Right cardiac atrium (tissue), 5 donors: Measurements from ENCODE around the gene SCGB2B2. TPM values are rescaled to one million over a fixed set of nuclear protein-coding genes. Genes with fewer than 3 reads are reported as not detected.
"Not testable (repeated sequence)": the region's sequence is repeated elsewhere in the genome, so short reads cannot be mapped to it uniquely, and the experiment has no call there.

Experiments used
- ATAC-seq, 2 donors: fragments of 200-7000 bp; cut with Tn5 transposase; one replicate each; pipeline versions ENCODE4 v1.8.0 to v1.9.1; 2020; ENCODE audit warnings: moderate library complexity in 2 of 2, mild to moderate bottlenecking in 1 of 2
- DNase-seq, 3 donors: peaks; one replicate each; pipeline ENCODE4 v3.0.0-alpha.2; 2020
- H3K27ac ChIP-seq: one replicate; pipeline ENCODE4 v1.5.1; 2013; ENCODE audit warnings: mild to moderate bottlenecking, low read length, control low read depth, moderate library complexity
- H3K27me3 ChIP-seq: one replicate; pipeline ENCODE4 v1.6.1; 2013; ENCODE audit not compliant: control insufficient read depth, insufficient read depth
- H3K4me1 ChIP-seq: one replicate; pipeline ENCODE4 v1.6.1; 2013; ENCODE audit warnings: low read length; ENCODE audit not compliant: control insufficient read depth, insufficient read depth
- H3K4me3 ChIP-seq: one replicate; pipeline ENCODE4 v1.5.1; 2013; ENCODE audit warnings: low read length, control low read depth
- H3K9me3 ChIP-seq: one replicate; pipeline ENCODE4 v1.6.1; 2013; ENCODE audit warnings: low read length; ENCODE audit not compliant: control insufficient read depth
- WGBS: extraction: QIAGEN DNeasy Blood & Tissue Kit; methylation state at CpG from one replicate; pipeline ENCODE4 v1.1.7; 2013; 5-methylcytosine and 5-hydroxymethylcytosine counted together
- intact Hi-C, 4 donors: fragments of 100-400 bp; cut with DNase I; formaldehyde crosslinking; loops; one replicate each; pipeline versions ENCODE4 v1.11.0 to v1.14.0; 2022 to 2023
- polyA plus RNA-seq: library from polyadenylated mRNA; stranded (reverse); fragments of 200-250 nt; gene quantifications from one replicate; pipeline ENCODE4 v1.2.3, GENCODE V29; 2013
- total RNA-seq, 4 donors: library from RNA; stranded (reverse); fragmentation: NEBNext Ultra II Directional; extraction: Animal tissue kit (Norgen Biotek cat#: 25700); gene quantifications; one replicate each; pipeline ENCODE4 v1.2.1, GENCODE V29; 2021
- donor health status: healthy with polysubstance abuse.
- donor health status: DM: no; HTN: yes; CAD: no.
- donor health status: DM: no; HTN: no; CAD: no.
- donor health status: DM: no; HTN: yes; CAD: no; lungs with severe emphysema.
- donor health status: DM: yes; HTN: yes; CAD: no.

SCGB2B2 gene
- total and polyA plus RNA-seq, 5 donors = 0.37 to 0.72 (median 0.59) TPM

- no peak overlapping the region for H3K27ac ChIP-seq
- H3K9me3 ChIP-seq = no peaks in the 10 kb centered on the region
- intact Hi-C loops = no loop called here
- no peaks in the 10 kb centered on the region for H3K4me1 ChIP-seq
- WGBS = 62% methylated on average over 1 of the region's 1 CpG
- DNase-seq = no peak
- H3K27me3 ChIP-seq = no peaks in the 10 kb centered on the region
- ATAC-seq = no peak
- no peak overlapping the region for H3K4me3 ChIP-seq
Observed at GRCh38 chr19:34688592-34688991, 11.6 kb upstream of the SCGB2B2 start.

GRCh38 chr19:34687348-34687747 lies 10.4 kb upstream of the SCGB2B2 start:
- Histone ChIP-seq H3K4me1 (no peaks in the 10 kb centered on the region), H3K27ac (no peak overlapping the region), H3K4me3 (no peak overlapping the region), H3K9me3 (no peaks in the 10 kb centered on the region), H3K27me3 (no peaks in the 10 kb centered on the region)
- intact Hi-C loops = no loop called here
- DNase-seq (no peak), ATAC-seq (no peak)
- 92% methylated on average over 2 of the region's 2 CpGs for WGBS

DNA sequence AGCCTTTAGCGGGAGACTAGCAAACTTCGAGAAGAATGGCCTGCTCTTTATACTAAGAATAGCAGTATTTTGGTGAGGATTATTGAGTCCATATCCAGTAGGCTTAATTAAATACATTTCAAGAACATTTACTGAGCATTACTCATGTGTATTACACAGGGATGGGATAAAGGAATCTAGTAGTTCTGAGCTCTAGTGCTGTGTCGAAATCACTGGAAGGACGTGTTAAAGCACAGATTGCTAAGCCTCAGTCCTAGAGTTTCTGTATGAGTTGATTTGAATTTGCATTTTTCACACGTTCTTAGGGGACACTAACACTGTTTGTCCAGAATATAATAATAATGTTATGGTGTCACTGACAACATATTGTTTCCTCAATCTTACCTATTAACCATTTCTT lies 9.5 kb upstream of the SCGB2B2 start:
- ATAC-seq = no peak
- no peaks in the 10 kb centered on the region for H3K4me1 ChIP-seq
- intact Hi-C loops = no loop called here
- DNase-seq = no peak
- H3K27me3 ChIP-seq = no peaks in the 10 kb centered on the region
- no peak overlapping the region for H3K4me3 ChIP-seq
- H3K27ac ChIP-seq = no peak overlapping the region
- WGBS = 93% methylated on average over 5 of the region's 5 CpGs
- H3K9me3 ChIP-seq = peaks cover 2% of the 10 kb centered on the region

GRCh38 chr19:34685266-34685665 lies 8.3 kb upstream of the SCGB2B2 start:
- ATAC-seq, intact Hi-C loops, H3K4me3 ChIP-seq, DNase-seq, H3K4me1 ChIP-seq, H3K27ac ChIP-seq, H3K9me3 ChIP-seq, H3K27me3 ChIP-seq: not testable (repeated sequence)
- 79% methylated on average over 5 of the region's 5 CpGs for WGBS

- Histone ChIP-seq H3K9me3 (peaks cover 2% of the 10 kb centered on the region), H3K27me3 (no peaks in the 10 kb centered on the region), H3K4me1 (peaks cover 2% of the 10 kb centered on the region), H3K27ac (no peak overlapping the region), H3K4me3 (no peak overlapping the region)
- DNase-seq (no peak), ATAC-seq (no peak)
- 98% methylated on average over 9 of the region's 9 CpGs for WGBS
- intact Hi-C loops = no loop called here
Observed at GRCh38 chr19:34681478-34681877, 4.5 kb upstream of the SCGB2B2 start.

DNA sequence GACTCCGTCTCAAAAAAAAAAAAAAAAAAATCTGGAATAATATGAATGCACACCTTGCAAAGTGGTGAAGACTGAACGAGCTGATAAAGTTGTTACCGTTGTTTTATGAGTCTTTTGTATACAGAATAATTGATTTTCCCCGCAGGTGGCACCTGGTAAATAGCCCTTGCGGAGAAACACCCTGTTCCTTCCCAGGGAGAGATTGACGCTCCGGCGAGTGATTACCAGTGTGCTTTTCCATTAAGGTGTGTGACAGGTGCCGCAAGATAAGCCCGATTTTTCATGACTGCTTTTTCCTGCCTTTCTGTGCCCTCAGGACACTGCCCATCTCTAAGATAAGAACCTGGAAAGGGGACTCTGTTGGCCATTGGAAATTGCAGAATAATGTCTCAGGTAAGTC lies 1.5 kb upstream of the SCGB2B2 start:
- intact Hi-C loops = no loop called here
- DNase-seq (no peak), ATAC-seq (no peak)
- Histone ChIP-seq H3K27ac (no peak overlapping the region), H3K9me3 (peaks cover 2% of the 10 kb centered on the region), H3K4me3 (peak overlapping the region; percentile 78), H3K27me3 (no peaks in the 10 kb centered on the region), H3K4me1 (peaks cover 2% of the 10 kb centered on the region)
- WGBS = 47% methylated on average over 10 of the region's 10 CpGs

DNA sequence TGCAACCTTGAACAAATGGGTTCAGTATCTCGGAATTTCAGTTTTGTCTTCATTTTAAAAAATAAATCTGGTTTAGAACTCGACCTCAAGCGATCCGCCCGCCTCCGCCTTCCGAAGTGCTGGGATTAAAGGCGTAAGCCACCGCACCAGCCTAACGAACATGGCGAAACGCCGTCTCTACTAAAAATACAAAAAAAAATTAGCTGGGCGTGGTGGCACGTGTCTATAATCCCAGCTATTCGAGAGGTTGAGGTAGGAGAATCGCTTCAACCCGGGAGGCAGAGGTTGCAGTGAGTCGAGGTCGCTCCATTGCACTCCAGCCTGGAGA lies 1.1 kb upstream of the SCGB2B2 start:
- 2% methylated on average over 20 of the region's 20 CpGs for WGBS
- Histone ChIP-seq H3K4me3 (peak overlapping the region; percentile 78), H3K4me1 (peaks cover 2% of the 10 kb centered on the region), H3K27ac (peak overlapping the region; percentile 99), H3K9me3 (peaks cover 2% of the 10 kb centered on the region), H3K27me3 (no peaks in the 10 kb centered on the region)
- ATAC-seq (no peak), DNase-seq (no peak)
- intact Hi-C loops = no loop called here

DNA sequence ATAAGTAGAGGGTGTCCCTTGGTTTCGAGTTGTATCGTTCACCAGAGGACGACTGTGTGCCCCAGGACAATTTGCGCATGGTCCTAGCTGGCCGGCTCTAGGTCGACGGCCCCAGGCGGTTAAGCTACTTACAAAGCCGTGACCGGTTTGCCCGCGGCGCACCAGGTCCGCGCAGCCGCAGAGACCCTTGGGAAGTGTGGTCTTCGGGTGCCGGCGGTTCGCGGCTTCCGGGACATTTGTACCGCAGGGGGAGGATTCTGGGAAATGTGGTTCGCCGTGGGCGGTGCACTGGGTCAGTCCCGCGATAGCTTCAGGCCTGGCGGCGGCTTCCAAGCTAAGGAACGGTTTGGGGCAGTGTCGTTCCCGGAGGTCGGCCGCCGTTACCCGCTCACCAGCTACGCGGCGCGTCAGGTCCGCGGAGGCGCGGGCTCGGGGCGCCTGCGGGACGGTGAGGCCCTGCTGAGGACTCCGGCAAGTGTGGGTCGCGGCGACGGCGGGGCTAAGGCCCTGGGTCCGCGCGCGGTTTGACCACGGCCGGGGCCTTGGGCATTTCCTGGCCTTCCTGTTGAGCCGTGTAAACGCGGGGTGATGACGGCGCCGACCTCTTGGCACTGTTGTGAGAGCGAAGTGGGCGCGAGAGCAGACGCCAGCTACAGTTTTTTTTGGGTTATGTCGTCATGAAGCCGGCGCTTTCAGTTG lies 576 bp upstream of the SCGB2B2 start, which contains the start of gene ZNF302:
Gene ZNF302 (plus strand): TSS at position 293 of the 699 bp plus-strand sequence. CDS start 1,127 bp downstream, outside the sequence.
- ATAC-seq = peak; percentile 99
- DNase-seq = peak; percentile 98 to 99 (median 98)
- Histone ChIP-seq H3K27me3 (no peaks in the 10 kb centered on the region), H3K4me1 (peaks cover 2% of the 10 kb centered on the region), H3K4me3 (peak within 1 kb of the TSS; percentile 78), H3K27ac (peak within 1 kb of the TSS; percentile 99), H3K9me3 (peaks cover 2% of the 10 kb centered on the region)
- under 1% methylated on average over 74 of the region's 74 CpGs for WGBS
- intact Hi-C loops = no loop called here

- DNase-seq = peak in 1 of 3 donors; percentile 40
- H3K4me3 ChIP-seq = no peak overlapping the region
- no peaks in the 10 kb centered on the region for H3K27me3 ChIP-seq
- intact Hi-C loops = no loop called here
- ATAC-seq = no peak
- H3K4me1 ChIP-seq = peaks cover 2% of the 10 kb centered on the region
- no peaks in the 10 kb centered on the region for H3K9me3 ChIP-seq
- WGBS = 94% methylated on average over 9 of the region's 9 CpGs
- H3K27ac ChIP-seq = no peak overlapping the region
Observed at GRCh38 chr19:34675919-34676318, 1.0 kb downstream of the SCGB2B2 start.

- H3K4me3 ChIP-seq = no peak overlapping the region
- no peaks in the 10 kb centered on the region for H3K9me3 ChIP-seq
- no peak for DNase-seq
- no peak for ATAC-seq
- intact Hi-C loops = no loop called here
- H3K27ac ChIP-seq = no peak overlapping the region
- no peaks in the 10 kb centered on the region for H3K27me3 ChIP-seq
- WGBS = 94% methylated on average over 3 of the region's 3 CpGs
- H3K4me1 ChIP-seq = peaks cover 2% of the 10 kb centered on the region
Observed at GRCh38 chr19:34675250-34675649, 1.7 kb downstream of the SCGB2B2 start.

- ATAC-seq = no peak
- Histone ChIP-seq H3K9me3 (no peaks in the 10 kb centered on the region), H3K4me3 (no peak overlapping the region), H3K27me3 (no peaks in the 10 kb centered on the region), H3K4me1 (peaks cover 2% of the 10 kb centered on the region), H3K27ac (no peak overlapping the region)
- no peak for DNase-seq
- WGBS = 74% methylated on average over 3 of the region's 3 CpGs
- intact Hi-C loops = no loop called here
Observed at GRCh38 chr19:34673590-34673989, 3.4 kb downstream of the SCGB2B2 start.

DNA sequence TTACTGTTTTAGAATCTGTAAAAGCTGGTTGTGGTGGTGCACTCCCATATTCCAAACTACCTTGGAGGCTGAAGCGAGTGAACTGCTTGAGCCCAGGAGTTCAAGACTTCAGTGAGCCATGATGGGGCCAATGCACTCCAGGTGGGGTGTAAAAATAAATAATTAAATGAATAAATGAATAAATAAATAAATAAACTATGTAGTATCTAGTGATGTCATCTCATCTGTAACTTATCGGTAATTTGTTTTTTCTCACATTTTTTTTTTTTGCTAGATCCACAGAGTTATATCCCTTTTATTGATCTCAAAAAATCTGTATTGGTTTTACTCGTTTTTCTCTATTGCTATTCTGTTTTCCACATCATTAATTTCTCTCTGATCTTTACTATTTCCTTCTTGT lies 5.0 kb downstream of the SCGB2B2 start:
- no peaks in the 10 kb centered on the region for H3K27me3 ChIP-seq
- no peaks in the 10 kb centered on the region for H3K9me3 ChIP-seq
- H3K27ac ChIP-seq = no peak overlapping the region
- H3K4me3 ChIP-seq = no peak overlapping the region
- ATAC-seq (no peak), DNase-seq (no peak)
- 92% methylated on average over 3 of the region's 3 CpGs for WGBS
- intact Hi-C loops = no loop called here
- no peaks in the 10 kb centered on the region for H3K4me1 ChIP-seq
